ENCODE data around the gene ACYP2.
"Not testable (repeated sequence)": the region's sequence is repeated elsewhere in the genome, so short reads cannot be mapped to it uniquely, and the experiment has no call there.

The ACYP2 gene

GRCh38 chr2:54099829-54100585 lies 15.4 kb upstream of the ACYP2 start:
- no peak for FAIRE-seq

GRCh38 chr2:54100772-54101171 lies 14.6 kb upstream of the ACYP2 start:
- no peak for FAIRE-seq

GRCh38 chr2:54103454-54104314 lies 11.7 kb upstream of the ACYP2 start:
- FAIRE-seq: no peak

- no peak for FAIRE-seq
These were observed 8.6 kb upstream of the ACYP2 start for GRCh38 chr2:54106631-54107454.

DNA sequence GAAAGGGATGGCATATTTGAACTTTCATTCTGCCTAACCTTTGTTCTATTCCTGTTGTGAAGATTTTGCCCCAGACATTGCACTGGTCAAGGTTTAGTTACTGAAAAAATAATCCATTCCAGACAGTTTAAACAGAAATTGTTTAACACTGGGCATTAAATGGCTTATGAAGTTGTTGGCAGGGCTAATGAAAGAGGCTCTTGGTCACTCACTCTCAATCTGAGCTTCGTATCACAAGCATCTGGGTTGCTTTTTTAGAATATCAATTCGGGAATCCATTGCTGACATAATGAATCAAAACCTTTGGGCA lies 8.0 kb upstream of the ACYP2 start:
- no peak for FAIRE-seq

DNA sequence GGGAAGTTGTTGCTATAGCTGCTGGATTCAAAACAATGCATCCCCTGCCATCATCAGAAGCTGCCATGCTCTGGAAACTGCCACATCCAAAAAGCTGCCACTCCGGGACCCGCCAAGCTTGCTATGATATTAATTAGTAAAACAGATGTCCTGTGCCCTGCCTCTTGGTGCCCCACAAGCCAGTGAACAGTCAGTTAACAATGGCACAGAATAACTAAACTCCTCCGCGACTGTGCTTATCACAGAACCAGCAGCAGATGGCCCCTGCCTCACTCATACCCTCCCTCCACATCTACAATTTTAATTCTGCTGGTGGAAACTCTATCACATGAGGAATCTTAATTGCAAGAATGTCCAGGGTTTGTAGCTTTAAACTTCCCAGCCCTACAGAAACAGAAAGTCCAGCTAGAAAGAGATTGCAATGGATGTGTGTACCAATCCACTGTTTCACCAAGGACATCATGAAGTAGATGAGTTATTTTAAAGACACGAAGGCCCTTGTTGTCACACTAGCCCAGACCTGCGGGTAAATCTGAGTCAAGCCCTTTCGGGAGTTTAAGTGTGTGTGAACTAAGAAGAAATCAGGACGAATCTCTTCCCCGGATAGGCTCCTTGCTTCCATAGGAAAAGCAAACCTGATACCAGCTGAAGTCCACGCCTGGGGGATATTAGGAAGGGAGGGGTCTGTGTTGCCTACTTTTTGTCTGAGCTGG lies 7.4 kb upstream of the ACYP2 start:
- FAIRE-seq: no peak

GRCh38 chr2:54109848-54110247 lies 5.6 kb upstream of the ACYP2 start:
- FAIRE-seq: no peak

DNA sequence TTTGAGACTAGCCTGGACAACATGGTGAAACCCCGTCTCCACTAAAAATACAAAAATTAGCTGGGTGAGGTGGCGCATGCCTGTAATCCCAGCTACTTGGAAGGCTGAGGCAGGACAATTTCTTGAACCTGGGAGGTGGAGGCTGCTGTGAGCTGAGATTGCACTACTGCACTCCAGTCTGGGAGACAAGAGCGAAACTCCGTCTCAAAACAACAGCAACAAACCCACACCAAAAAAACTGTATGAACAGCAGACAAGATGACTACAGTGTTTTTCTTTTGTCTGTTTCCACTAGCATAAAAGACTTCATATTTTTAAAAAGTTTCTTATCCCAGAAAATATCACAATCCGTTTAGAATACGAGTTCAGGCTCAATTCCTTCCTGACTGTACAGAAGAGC lies 936 bp upstream of the ACYP2 start:
- FAIRE-seq: not testable (repeated sequence)

GRCh38 chr2:54114936-54115283 lies 505 bp upstream of the ACYP2 start:
- FAIRE-seq: no peak

- FAIRE-seq: not testable (repeated sequence)
These were observed 1.2 kb downstream of the ACYP2 start for GRCh38 chr2:54116598-54116997.

DNA sequence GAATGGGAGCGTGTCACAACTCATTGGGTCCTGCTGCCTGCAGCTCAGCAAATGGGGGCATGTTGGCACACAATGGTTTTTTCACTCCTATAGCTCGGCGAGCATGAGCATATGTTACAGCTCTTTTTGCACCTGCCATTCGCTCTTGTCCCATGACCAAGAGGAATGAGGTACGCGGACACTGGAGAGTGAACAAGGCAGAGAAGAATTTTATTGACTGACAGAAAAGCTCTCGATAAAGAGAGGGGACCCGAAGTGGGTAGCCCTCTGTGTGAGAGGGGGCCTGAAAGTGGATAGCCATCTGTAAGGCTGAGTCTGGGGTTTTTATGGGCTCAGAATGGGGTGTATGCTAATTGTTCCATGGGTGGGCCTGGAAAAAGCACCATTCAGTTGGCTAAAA lies 5.5 kb downstream of the ACYP2 start:
- no peak for FAIRE-seq

- no peak for FAIRE-seq
These were observed 6.9 kb downstream of the ACYP2 start for GRCh38 chr2:54122171-54122935.

- FAIRE-seq: no peak
These were observed 7.5 kb downstream of the ACYP2 start for GRCh38 chr2:54122939-54123338.

DNA sequence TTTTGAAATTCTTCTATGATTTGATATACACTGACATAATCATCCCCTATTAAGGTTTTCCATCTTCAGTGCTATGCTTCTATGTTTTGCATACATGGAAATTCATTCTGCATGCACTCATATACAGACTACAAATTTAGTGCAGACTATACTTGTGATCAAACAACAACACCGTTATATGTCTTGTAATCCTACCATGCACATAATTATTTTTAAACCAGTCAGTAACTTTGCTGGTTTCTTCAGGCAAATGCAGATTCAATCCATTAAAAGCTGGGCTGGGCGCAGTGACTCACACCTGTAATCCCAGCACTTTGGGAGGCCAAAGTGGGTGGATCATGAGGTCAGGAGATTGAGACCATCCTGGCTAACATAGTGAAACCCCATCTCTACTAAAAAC lies 11.8 kb downstream of the ACYP2 start:
- FAIRE-seq: not testable (repeated sequence)

GRCh38 chr2:54133056-54133455 lies 17.6 kb downstream of the ACYP2 start:
- FAIRE-seq: no peak

- no peak for FAIRE-seq
These were observed 23.8 kb downstream of the ACYP2 start for GRCh38 chr2:54139210-54139609.

DNA sequence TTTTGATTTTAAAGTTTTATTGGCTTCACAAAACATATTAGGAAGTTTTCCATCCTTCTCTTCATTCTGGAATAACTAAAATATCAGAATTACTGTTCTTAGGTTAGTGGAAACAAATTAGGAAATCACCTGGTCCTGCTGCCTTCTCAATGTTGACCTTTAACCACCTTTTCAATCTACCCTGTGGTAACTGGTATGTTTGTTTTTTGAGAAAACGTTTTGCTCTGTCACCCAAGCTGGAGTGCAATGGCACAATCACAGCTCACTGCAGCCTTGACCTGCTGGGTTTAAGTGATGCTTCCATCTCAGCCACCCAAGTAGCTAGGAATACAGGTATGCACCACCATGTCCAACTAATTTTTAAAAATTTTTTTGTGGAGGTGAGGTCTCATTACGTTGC lies 28.4 kb downstream of the ACYP2 start:
- FAIRE-seq: no peak

GRCh38 chr2:54148391-54148790 lies 33.0 kb downstream of the ACYP2 start:
- no peak for FAIRE-seq

- FAIRE-seq: no peak
These were observed 34.4 kb downstream of the ACYP2 start for GRCh38 chr2:54149638-54150441.

DNA sequence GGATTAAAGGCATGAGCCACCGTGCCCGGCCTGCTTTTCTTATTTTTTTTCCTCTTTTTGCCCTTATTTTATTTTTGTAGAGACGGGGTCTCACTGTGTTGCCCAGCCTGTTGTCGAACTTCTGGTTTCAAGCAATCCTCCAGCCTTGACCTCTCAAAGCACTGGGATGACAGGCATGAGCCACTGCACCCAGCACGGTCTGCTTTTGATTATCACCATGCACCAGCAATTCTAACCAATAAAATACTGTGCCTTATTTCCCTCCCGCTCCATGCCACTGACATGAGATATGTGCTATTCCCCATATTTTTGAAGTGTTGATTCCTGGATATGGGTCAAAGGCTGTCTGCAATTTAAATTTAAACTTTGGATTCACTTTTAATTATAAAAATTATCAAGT lies 42.9 kb downstream of the ACYP2 start:
- no peak for FAIRE-seq
